ENCODE results near the gene GXYLT1.

GRCh38 chr12:42172441-42173210 lies 28.0 kb upstream of the GXYLT1 start:
- no peak for TF ChIP-seq POLR2A (IDR thresholded peaks at IDR 0.05; ENCODE audit: low read depth, low read length)
- TF ChIP-seq POLR2AphosphoS5 (IDR thresholded peaks at IDR 0.05; ENCODE audit: low read depth, low read length) = no peak
